NCI-H460 (cell line): ENCODE data around the gene CGB8. TPM values are rescaled to one million over a fixed set of nuclear protein-coding genes. Genes with fewer than 3 reads are reported as not detected.
"Not testable (repeated sequence)": the region's sequence is repeated elsewhere in the genome, so short reads cannot be mapped to it uniquely, and the experiment has no call there.

Source experiments
- DNase-seq: peaks from one replicate; pipeline ENCODE4 v3.0.0-alpha.2; 2016; ENCODE audit warnings: low read depth; ENCODE audit errors: extremely low read depth
- total RNA-seq: library from RNA; depleted of rRNA; stranded (reverse); fragments of >200 nt; shearing (Covaris generic); gene quantifications from 2 replicates; pipeline ENCODE4 v1.2.3, GENCODE V29; 2014

Gene CGB8
- total RNA-seq, 1 experiment from 2014 or later, result not detected

GRCh38 chr19:49036815-49037214, 12.1 kb downstream of the CGB8 start, which contains the start of gene CGB1:
Gene CGB1 (minus strand): TSS chr19:49036895. CDS start chr19:49036711, 184 bp downstream.
- peak; percentile 26 for DNase-seq

- peak; percentile 47 for DNase-seq
Observed at GRCh38 chr19:49031642-49032301, 17.1 kb downstream of the CGB8 start, which contains the start of gene CGB2. Gene CGB2 (plus strand): TSS chr19:49031890. CDS start chr19:49032096, 206 bp downstream.

GRCh38 chr19:49030323-49030722, 18.6 kb downstream of the CGB8 start:
- DNase-seq, result not testable (repeated sequence)

GRCh38 chr19:49029749-49030148, 19.2 kb downstream of the CGB8 start:
- not testable (repeated sequence) for DNase-seq

- DNase-seq, result not testable (repeated sequence)
Observed at GRCh38 chr19:49028686-49029085, 20.2 kb downstream of the CGB8 start.

- not testable (repeated sequence) for DNase-seq
Observed at GRCh38 chr19:49025599-49025998, 23.3 kb downstream of the CGB8 start.

- DNase-seq, result not testable (repeated sequence)
Observed at GRCh38 chr19:49025088-49025487, 23.8 kb downstream of the CGB8 start.

GRCh38 chr19:49024233-49024632, 24.7 kb downstream of the CGB8 start, which contains the start of gene CGB3:
Gene CGB3 (minus strand): TSS chr19:49024333. CDS start chr19:49023971, 362 bp downstream.
- DNase-seq, result not testable (repeated sequence)

GRCh38 chr19:49022116-49022515, 26.8 kb downstream of the CGB8 start:
- DNase-seq, result no peak

GRCh38 chr19:49020931-49021895, 27.7 kb downstream of the CGB8 start:
- no peak for DNase-seq

GRCh38 chr19:49020342-49020741, 28.6 kb downstream of the CGB8 start:
- no peak for DNase-seq

GRCh38 chr19:49019242-49019932, 29.5 kb downstream of the CGB8 start:
- DNase-seq, result peak; percentile 28

GRCh38 chr19:49018388-49019241, 30.3 kb downstream of the CGB8 start:
- not testable (repeated sequence) for DNase-seq

GRCh38 chr19:49017666-49018351, 31.1 kb downstream of the CGB8 start:
- DNase-seq, result no peak

- no peak for DNase-seq
Observed at GRCh38 chr19:49017041-49017665, 31.8 kb downstream of the CGB8 start, which contains the start of gene LHB. Gene LHB (minus strand): TSS chr19:49017091. CDS start chr19:49017081, 10 bp downstream.

GRCh38 chr19:49016067-49016839, 32.7 kb downstream of the CGB8 start:
- no peak for DNase-seq

GRCh38 chr19:49014870-49015255, 34.0 kb downstream of the CGB8 start:
- DNase-seq, result no peak
